NCI-H2227 (cell line): ENCODE results near the gene STAB2.
A peak's percentile ranks its signal among the peaks of the same experiment; 100 is the strongest.

Experiments used
- DNase-seq: peaks from one replicate; lab custom pipeline; 2025; ENCODE audit not compliant: unreplicated experiment; lab: John Stamatoyannopoulos, UW

The STAB2 gene

GRCh38 chr12:103586791-103587370 lies at the start of gene STAB2:
STAB2 (plus strand) TSS chr12:103587273; CDS start chr12:103587477, 204 bp downstream.
- no peak for DNase-seq

GRCh38 chr12:103538397-103538796 lies 48.7 kb upstream of the STAB2 start:
- no peak for DNase-seq

- no peak for DNase-seq
Measured at GRCh38 chr12:103540319-103540718, 46.8 kb upstream of the STAB2 start.

GRCh38 chr12:103542078-103542477 lies 45.0 kb upstream of the STAB2 start:
- no peak for DNase-seq

GRCh38 chr12:103546959-103547358 lies 40.1 kb upstream of the STAB2 start:
- no peak for DNase-seq

GRCh38 chr12:103547376-103547775 lies 39.7 kb upstream of the STAB2 start:
- no peak for DNase-seq

- DNase-seq = no peak
Measured at GRCh38 chr12:103547929-103548328, 39.1 kb upstream of the STAB2 start.

- peak; percentile 86 for DNase-seq
Measured at GRCh38 chr12:103548622-103549601, 38.2 kb upstream of the STAB2 start.

- DNase-seq = no peak
Measured at GRCh38 chr12:103556890-103557627, 30.0 kb upstream of the STAB2 start.

GRCh38 chr12:103557628-103558010 lies 29.5 kb upstream of the STAB2 start:
- DNase-seq = no peak

GRCh38 chr12:103558879-103559278 lies 28.2 kb upstream of the STAB2 start:
- DNase-seq = no peak

- no peak for DNase-seq
Measured at GRCh38 chr12:103560604-103561101, 26.4 kb upstream of the STAB2 start.

GRCh38 chr12:103561174-103561573 lies 25.9 kb upstream of the STAB2 start:
- DNase-seq = no peak

GRCh38 chr12:103566398-103566797 lies 20.7 kb upstream of the STAB2 start:
- no peak for DNase-seq

GRCh38 chr12:103569278-103569677 lies 17.8 kb upstream of the STAB2 start:
- no peak for DNase-seq

- peak; percentile 85 for DNase-seq
Measured at GRCh38 chr12:103571286-103571685, 15.8 kb upstream of the STAB2 start.

GRCh38 chr12:103572312-103573045 lies 14.6 kb upstream of the STAB2 start:
- no peak for DNase-seq

- no peak for DNase-seq
Measured at GRCh38 chr12:103573185-103573584, 13.9 kb upstream of the STAB2 start.

- DNase-seq = no peak
Measured at GRCh38 chr12:103578926-103579325, 8.1 kb upstream of the STAB2 start.

GRCh38 chr12:103580026-103580425 lies 7.0 kb upstream of the STAB2 start:
- DNase-seq = no peak

- DNase-seq = no peak
Measured at GRCh38 chr12:103583008-103583407, 4.1 kb upstream of the STAB2 start.
